Testis (tissue), 2 donors: ENCODE data around the gene TNNC2.

Experiments
- POLR2A ChIP-seq: fragments of 450-650 bp; IDR thresholded peaks from one replicate; pipeline ENCODE4 v1.6.1; 2017; ENCODE audit warnings: antibody characterized with exemption, mild to moderate bottlenecking, moderate library complexity
- TF ChIP-seq, protein P1 (sequence below), 3 experiments: fragments of 450-650 bp in 2 of 3; fragments of 200-600 bp in 1 of 3; sonication (generic) in 1 of 3; IDR thresholded peaks; one replicate each; pipeline ENCODE4 v1.5.1; 2016 to 2019; ENCODE audit warnings: antibody characterized with exemption in 3 of 3, mild to moderate bottlenecking in 2 of 3, moderate library complexity in 1 of 3

GRCh38 chr20:45842169-45842812, 15.2 kb upstream of the TNNC2 start:
- TF ChIP-seq, protein P1, sequence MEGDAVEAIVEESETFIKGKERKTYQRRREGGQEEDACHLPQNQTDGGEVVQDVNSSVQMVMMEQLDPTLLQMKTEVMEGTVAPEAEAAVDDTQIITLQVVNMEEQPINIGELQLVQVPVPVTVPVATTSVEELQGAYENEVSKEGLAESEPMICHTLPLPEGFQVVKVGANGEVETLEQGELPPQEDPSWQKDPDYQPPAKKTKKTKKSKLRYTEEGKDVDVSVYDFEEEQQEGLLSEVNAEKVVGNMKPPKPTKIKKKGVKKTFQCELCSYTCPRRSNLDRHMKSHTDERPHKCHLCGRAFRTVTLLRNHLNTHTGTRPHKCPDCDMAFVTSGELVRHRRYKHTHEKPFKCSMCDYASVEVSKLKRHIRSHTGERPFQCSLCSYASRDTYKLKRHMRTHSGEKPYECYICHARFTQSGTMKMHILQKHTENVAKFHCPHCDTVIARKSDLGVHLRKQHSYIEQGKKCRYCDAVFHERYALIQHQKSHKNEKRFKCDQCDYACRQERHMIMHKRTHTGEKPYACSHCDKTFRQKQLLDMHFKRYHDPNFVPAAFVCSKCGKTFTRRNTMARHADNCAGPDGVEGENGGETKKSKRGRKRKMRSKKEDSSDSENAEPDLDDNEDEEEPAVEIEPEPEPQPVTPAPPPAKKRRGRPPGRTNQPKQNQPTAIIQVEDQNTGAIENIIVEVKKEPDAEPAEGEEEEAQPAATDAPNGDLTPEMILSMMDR (IDR thresholded peaks at IDR 0.05), result no peak
- no peak for TF ChIP-seq POLR2A
